B cell (primary cell): ENCODE results near the gene BANF2. TPM values are rescaled to one million over a fixed set of nuclear protein-coding genes. Genes with fewer than 3 reads are reported as not detected.

Experiments used
- ATAC-seq: fragments of 200-7000 bp; cut with Tn5 transposase; one replicate; pipeline ENCODE4 v1.10.0; 2021; ENCODE audit warnings: low read depth, mild to moderate bottlenecking, moderate number of reproducible peaks, moderate library complexity
- CTCF ChIA-PET: fragments of 350-600 bp; sonication (Branson Sonifier 250); formaldehyde crosslinking; loops from one replicate; lab custom pipeline; 2021; ENCODE audit warnings: antibody characterized with exemption, inconsistent platforms; lab: Charles Lee
- POLR2A ChIA-PET: fragments of 350-600 bp; sonication (Branson Sonifier 250); formaldehyde crosslinking; loops from one replicate; lab custom pipeline; 2021; ENCODE audit warnings: antibody characterized with exemption; lab: Charles Lee
- DNase-seq: peaks from one replicate; pipeline ENCODE4 v3.0.0; 2013
- H2AFZ ChIP-seq: 2 replicates; pipeline ENCODE4 v1.6.1; 2012; ENCODE audit warnings: mild to moderate bottlenecking, low read depth, low read length; ENCODE audit not compliant: insufficient read depth, poor library complexity, severe bottlenecking
- H3K27ac ChIP-seq, 2 donors: 1 replicate in 1 of 2; 2 replicates in 1 of 2; pipeline ENCODE4 v1.5.1; 2012 to 2013; ENCODE audit warnings: low read length in 2 of 2, mild to moderate bottlenecking in 2 of 2, moderate library complexity in 1 of 2
- H3K27me3 ChIP-seq, 4 experiments: fragments of 200-600 bp in 1 of 4; sonication (generic) in 1 of 4; replicated peaks in 1 of 4; 1 replicate in 2 of 4; 2 replicates in 2 of 4; pipeline versions ENCODE4 v1.6.1 to v1.7.0; 2013 to 2016; ENCODE audit warnings: low read length in 3 of 4, mild to moderate bottlenecking in 2 of 4, mixed read lengths in 1 of 4, moderate library complexity in 1 of 4; ENCODE audit not compliant: insufficient read depth in 4 of 4, control insufficient read depth in 3 of 4; ENCODE audit errors: control extremely low read depth in 1 of 4
- H3K36me3 ChIP-seq, 2 experiments: replicated peaks in 1 of 2; 1 replicate in 1 of 2; 2 replicates in 1 of 2; pipeline versions ENCODE4 v1.6.1 to v1.7.1; 2013; ENCODE audit warnings: low read length in 1 of 2; ENCODE audit not compliant: insufficient read depth in 2 of 2, control insufficient read depth in 1 of 2; ENCODE audit errors: control extremely low read depth in 1 of 2, extremely low read depth in 1 of 2
- H3K4me1 ChIP-seq, 2 donors: fragments of 200-600 bp in 1 of 2; sonication (generic) in 1 of 2; 1 replicate in 1 of 2; 2 replicates in 1 of 2; pipeline versions ENCODE4 v1.5.1 to v1.6.1; 2013 to 2017; ENCODE audit warnings: low read length in 2 of 2; ENCODE audit not compliant: control insufficient read depth in 2 of 2, insufficient read depth in 2 of 2
- H3K4me2 ChIP-seq: replicated peaks from 2 replicates; pipeline ENCODE3; 2012; ENCODE audit warnings: mild to moderate bottlenecking, low read depth, low read length; ENCODE audit not compliant: poor library complexity, severe bottlenecking
- H3K4me3 ChIP-seq, 5 experiments: fragments of 200-600 bp in 1 of 5; sonication (generic) in 1 of 5; 1 replicate in 3 of 5; 2 replicates in 2 of 5; pipeline versions ENCODE4 v1.5.1 to v1.7.0; 2011 to 2016; ENCODE audit warnings: low read length in 4 of 5, mild to moderate bottlenecking in 4 of 5, low read depth in 2 of 5, control low read depth in 1 of 5, moderate library complexity in 1 of 5; ENCODE audit not compliant: insufficient read depth in 1 of 5; ENCODE audit errors: control extremely low read depth in 1 of 5, extremely low read depth in 1 of 5
- H3K79me2 ChIP-seq: fragments of 200-600 bp; sonication (generic); one replicate; pipeline ENCODE4 v1.6.0; 2016; ENCODE audit warnings: low read length; ENCODE audit not compliant: control insufficient read depth, insufficient read depth
- H3K9ac ChIP-seq: fragments of 200-600 bp; sonication (generic); 2 replicates; pipeline ENCODE4 v1.6.1; 2017; ENCODE audit warnings: mild to moderate bottlenecking, low read length, moderate library complexity
- H3K9me3 ChIP-seq, 3 donors: one replicate each; pipeline versions ENCODE4 v1.6.1 to v1.7.1; 2013; ENCODE audit warnings: low read length in 2 of 3; ENCODE audit not compliant: control insufficient read depth in 2 of 3, insufficient read depth in 1 of 3; ENCODE audit errors: control extremely low read depth in 1 of 3
- H4K20me1 ChIP-seq: 2 replicates; pipeline ENCODE4 v1.6.0; 2012; ENCODE audit warnings: mild to moderate bottlenecking, low read length; ENCODE audit not compliant: insufficient read depth, control insufficient read depth, poor library complexity, severe bottlenecking
- H3K27ac Mint-ChIP-seq: one replicate; pipeline ENCODE4 v1.8.0; 2021; ENCODE audit warnings: mixed read lengths
- H3K27me3 Mint-ChIP-seq: one replicate; pipeline ENCODE4 v1.8.0; 2021; ENCODE audit warnings: mixed read lengths
- H3K4me1 Mint-ChIP-seq: one replicate; pipeline ENCODE4 v1.8.0; 2021; ENCODE audit warnings: mixed read lengths
- H3K4me3 Mint-ChIP-seq: one replicate; pipeline ENCODE4 v1.8.0; 2021; ENCODE audit warnings: mixed read lengths
- H3K9me3 Mint-ChIP-seq: one replicate; pipeline ENCODE4 v1.8.0; 2022; ENCODE audit warnings: mixed read lengths; ENCODE audit not compliant: insufficient read depth
- CTCF ChIP-seq: fragments of 200-600 bp; IDR thresholded peaks from one replicate; pipeline ENCODE4 v1.8.0; 2022; ENCODE audit warnings: antibody characterized with exemption, mild to moderate bottlenecking
- EZH2 ChIP-seq: IDR thresholded peaks from 2 replicates; pipeline ENCODE4 v1.6.1; 2012; ENCODE audit warnings: borderline replicate concordance, low read depth, mild to moderate bottlenecking, moderate library complexity, low read length; ENCODE audit not compliant: insufficient read depth, poor library complexity, severe bottlenecking
- WGBS: methylation state at CpG from one replicate; pipeline ENCODE4 v1.1.5; 2013; ENCODE audit warnings: missing lambda C conversion rate; ENCODE audit not compliant: insufficient coverage; 5-methylcytosine and 5-hydroxymethylcytosine counted together
- intact Hi-C: fragments of 100-400 bp; cut with micrococcal nuclease; formaldehyde crosslinking; loops from one replicate; pipeline ENCODE4 v1.10.0; 2022
- polyA plus RNA-seq: library from polyadenylated mRNA; depleted of rRNA; stranded (reverse); fragments of >200 nt; gene quantifications from 2 replicates; pipeline ENCODE4 v1.2.3, GENCODE V29; 2012
- total RNA-seq, 2 donors: library from RNA; stranded (reverse); fragments of 120-200 nt in 1 of 2; gene quantifications; 1 replicate in 1 of 2; 2 replicates in 1 of 2; pipeline versions ENCODE4 v1.2.3 to v1.2.4, GENCODE V29; 2013 to 2022

BANF2 gene
- total and polyA plus RNA-seq, 2 donors (not counting 1 experiment from before 2014, with no cell fraction given), result not detected

- no peaks in the 10 kb centered on the region for H3K27me3 ChIP-seq
- WGBS, result 84% methylated on average over 3 of the region's 5 CpGs
- no peaks in the 10 kb centered on the region for H3K36me3 ChIP-seq
- no peak overlapping the region for H3K4me3 Mint-ChIP-seq
- TF ChIP-seq CTCF (no peak), EZH2 (no peak)
- H3K4me1 Mint-ChIP-seq, result no peaks in the 10 kb centered on the region
- H4K20me1 ChIP-seq, result no peaks in the 10 kb centered on the region
- no peaks in the 10 kb centered on the region for H3K9me3 ChIP-seq
- intact Hi-C loops, result no loop called here
- no peak overlapping the region for H3K9ac ChIP-seq
- DNase-seq (no peak), ATAC-seq (no peak)
- H3K9me3 Mint-ChIP-seq, result no peaks in the 10 kb centered on the region
- no peaks in the 10 kb centered on the region for H3K4me1 ChIP-seq
- H3K79me2 ChIP-seq, result no peaks in the 10 kb centered on the region
- no peak overlapping the region for H3K27ac ChIP-seq
- peaks cover 3% of the 10 kb centered on the region for H3K27me3 Mint-ChIP-seq
- POLR2A ChIA-PET, result no interaction called here
- H2AFZ ChIP-seq, result no peak overlapping the region
- H3K27ac Mint-ChIP-seq, result no peak overlapping the region
- H3K4me2 ChIP-seq, result no peak overlapping the region
- H3K4me3 ChIP-seq, result no peak overlapping the region
- CTCF ChIA-PET, result no interaction called here
Measured at GRCh38 chr20:17711267-17711627, 11.5 kb downstream of the BANF2 start.

DNA sequence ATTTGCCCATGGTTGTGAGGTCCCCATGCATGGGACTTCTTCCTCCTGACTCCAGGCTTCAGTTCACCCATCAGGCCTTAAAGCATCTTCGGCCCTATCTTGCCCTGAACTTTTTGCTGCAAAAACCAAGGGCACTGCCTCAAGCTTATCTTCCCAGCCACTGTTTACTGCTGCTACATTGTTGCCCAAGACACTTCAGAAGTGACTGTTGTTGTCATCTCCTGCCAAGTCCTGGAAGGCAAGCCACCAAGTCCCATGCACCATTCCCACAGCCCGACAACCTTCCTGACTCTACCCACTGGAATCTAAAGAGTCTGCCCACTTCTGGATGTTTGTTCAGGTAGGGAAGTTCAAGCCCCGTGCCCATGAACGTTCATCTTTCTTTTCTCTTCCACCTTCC lies 12.4 kb downstream of the BANF2 start:
- no peak for ATAC-seq
- TF ChIP-seq CTCF, result no peak
- no peak for TF ChIP-seq EZH2
- Mint-ChIP-seq H3K4me1 (no peaks in the 10 kb centered on the region), H3K27ac (no peak overlapping the region), H3K9me3 (no peaks in the 10 kb centered on the region), H3K27me3 (peaks cover 3% of the 10 kb centered on the region), H3K4me3 (no peak overlapping the region)
- 93% methylated on average over 1 of the region's 4 CpGs for WGBS
- Histone ChIP-seq H4K20me1 (no peaks in the 10 kb centered on the region), H2AFZ (no peak overlapping the region), H3K27ac (no peak overlapping the region), H3K4me3 (no peak overlapping the region), H3K79me2 (no peaks in the 10 kb centered on the region), H3K9ac (no peak overlapping the region), H3K9me3 (no peaks in the 10 kb centered on the region), H3K27me3 (no peaks in the 10 kb centered on the region), H3K4me1 (no peaks in the 10 kb centered on the region), H3K4me2 (no peak overlapping the region), H3K36me3 (no peaks in the 10 kb centered on the region)
- ChIA-PET CTCF (no interaction called here), POLR2A (no interaction called here)
- DNase-seq, result no peak
- intact Hi-C loops, result no loop called here
